NCI-H1417 treated with DMSO at 0.1 percent for 48 hours (cell line): ENCODE results near the gene RB1.

Source experiments
- DNase-seq: peaks from one replicate; lab custom pipeline; 2025; lab: John Stamatoyannopoulos, UW

Gene RB1

GRCh38 chr13:48493851-48494250 is 190.3 kb downstream of the RB1 start:
- DNase-seq = no peak

- DNase-seq = no peak
These were observed 191.3 kb downstream of the RB1 start for GRCh38 chr13:48494874-48495273.

GRCh38 chr13:48496271-48497161 is 193.0 kb downstream of the RB1 start:
- no peak for DNase-seq

- no peak for DNase-seq
These were observed 194.1 kb downstream of the RB1 start for GRCh38 chr13:48497669-48498068.

GRCh38 chr13:48500652-48501197 is 197.2 kb downstream of the RB1 start:
- no peak for DNase-seq

GRCh38 chr13:48501705-48502104 is 198.2 kb downstream of the RB1 start:
- DNase-seq = no peak

- no peak for DNase-seq
These were observed 199.2 kb downstream of the RB1 start for GRCh38 chr13:48502601-48503319.

GRCh38 chr13:48504606-48505005 is 201.1 kb downstream of the RB1 start:
- DNase-seq = no peak

- DNase-seq = no peak
These were observed 201.5 kb downstream of the RB1 start for GRCh38 chr13:48505012-48505411.

GRCh38 chr13:48505597-48506091 is 202.1 kb downstream of the RB1 start:
- DNase-seq = no peak

GRCh38 chr13:48506092-48506701 is 202.6 kb downstream of the RB1 start:
- no peak for DNase-seq

GRCh38 chr13:48507021-48507420 is 203.5 kb downstream of the RB1 start:
- no peak for DNase-seq

GRCh38 chr13:48508011-48508410 is 204.5 kb downstream of the RB1 start:
- DNase-seq = no peak

- DNase-seq = no peak
These were observed 207.1 kb downstream of the RB1 start for GRCh38 chr13:48510698-48511097.

GRCh38 chr13:48511621-48512230 is 208.2 kb downstream of the RB1 start:
- DNase-seq = no peak

- no peak for DNase-seq
These were observed 211.2 kb downstream of the RB1 start for GRCh38 chr13:48514793-48515192.

GRCh38 chr13:48515732-48516131 is 212.2 kb downstream of the RB1 start:
- DNase-seq = no peak

- DNase-seq = no peak
These were observed 214.5 kb downstream of the RB1 start for GRCh38 chr13:48518083-48518482.

- DNase-seq = no peak
These were observed 222.7 kb downstream of the RB1 start for GRCh38 chr13:48526286-48526685.

GRCh38 chr13:48527955-48528354 is 224.4 kb downstream of the RB1 start:
- no peak for DNase-seq

GRCh38 chr13:48528720-48529119 is 225.2 kb downstream of the RB1 start:
- no peak for DNase-seq

GRCh38 chr13:48530833-48531232 is 227.3 kb downstream of the RB1 start:
- DNase-seq = no peak
